ENCODE measurements around the gene KCNB1. TPM values are rescaled to one million over a fixed set of nuclear protein-coding genes. Genes with fewer than 3 reads are reported as not detected.

KCNB1 gene
- total RNA-seq, 1 experiment from 2014 or later = 0.09 TPM

DNA sequence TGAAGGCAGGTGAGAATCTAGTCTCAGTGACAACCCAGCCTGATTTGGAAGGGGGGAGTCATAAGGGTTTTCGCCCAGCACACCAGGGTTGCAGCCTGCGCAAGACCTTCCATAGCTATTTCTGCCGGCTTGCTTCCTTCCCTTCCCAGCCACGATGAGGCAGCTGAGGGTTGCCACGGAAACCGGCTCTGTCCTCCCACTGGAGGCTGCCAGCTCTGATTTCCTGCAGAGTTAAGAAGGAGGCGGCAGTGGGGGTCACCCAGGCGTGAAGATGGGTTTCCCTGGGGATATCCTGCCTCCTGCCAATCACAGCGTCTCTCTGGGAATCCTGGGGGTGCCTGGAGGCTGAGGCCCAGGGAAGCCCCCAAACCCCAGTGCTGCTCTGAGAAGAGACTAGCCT lies 23.1 kb upstream of the KCNB1 start:
- no peaks in the 10 kb centered on the region for H3K4me1 Mint-ChIP-seq (ENCODE audit: low read depth, unreplicated experiment)
- DNase-seq = peak; percentile 43 to 62
- CTCF ChIA-PET = interaction anchor here (0.7 to 2.1 kb wide), 8 partner anchors 10 to 259 kb away, joined by 3 to 19 read pairs (median 4); no protein-coding TSS in a partner anchor
- no peaks in the 10 kb centered on the region for H3K9me3 Mint-ChIP-seq (ENCODE audit: unreplicated experiment)
- POLR2A ChIA-PET = no interaction called here
- H3K36me3 Mint-ChIP-seq (ENCODE audit: insufficient read depth, unreplicated experiment) = no peaks in the 10 kb centered on the region
- no peak overlapping the region for H3K27ac Mint-ChIP-seq (ENCODE audit: unreplicated experiment)
- H3K4me3 Mint-ChIP-seq (ENCODE audit: unreplicated experiment) = no peak overlapping the region
- no peak overlapping the region for H3K4me3 ChIP-seq (ENCODE audit: low read depth, low read length)
- peaks cover 2% of the 10 kb centered on the region for H3K27me3 Mint-ChIP-seq (ENCODE audit: insufficient read depth, unreplicated experiment)
- H3K36me3 ChIP-seq (ENCODE audit: control insufficient read depth, insufficient read depth, low read length) = no peaks in the 10 kb centered on the region
- peaks cover 2% of the 10 kb centered on the region for H3K4me1 ChIP-seq
- no TSS peak for BruUV-seq (replicated peaks)
- intact Hi-C loops (cut with micrococcal nuclease; ENCODE audit: unreplicated experiment) = no loop called here
- H3K27me3 ChIP-seq (replicated peaks; ENCODE audit: control insufficient read depth, insufficient read depth, low read length) = peaks cover 1% of the 10 kb centered on the region; the same call in 1 of the 2 replicates
- H3K9me3 ChIP-seq = no peaks in the 10 kb centered on the region
- TF ChIP-seq, protein P1, sequence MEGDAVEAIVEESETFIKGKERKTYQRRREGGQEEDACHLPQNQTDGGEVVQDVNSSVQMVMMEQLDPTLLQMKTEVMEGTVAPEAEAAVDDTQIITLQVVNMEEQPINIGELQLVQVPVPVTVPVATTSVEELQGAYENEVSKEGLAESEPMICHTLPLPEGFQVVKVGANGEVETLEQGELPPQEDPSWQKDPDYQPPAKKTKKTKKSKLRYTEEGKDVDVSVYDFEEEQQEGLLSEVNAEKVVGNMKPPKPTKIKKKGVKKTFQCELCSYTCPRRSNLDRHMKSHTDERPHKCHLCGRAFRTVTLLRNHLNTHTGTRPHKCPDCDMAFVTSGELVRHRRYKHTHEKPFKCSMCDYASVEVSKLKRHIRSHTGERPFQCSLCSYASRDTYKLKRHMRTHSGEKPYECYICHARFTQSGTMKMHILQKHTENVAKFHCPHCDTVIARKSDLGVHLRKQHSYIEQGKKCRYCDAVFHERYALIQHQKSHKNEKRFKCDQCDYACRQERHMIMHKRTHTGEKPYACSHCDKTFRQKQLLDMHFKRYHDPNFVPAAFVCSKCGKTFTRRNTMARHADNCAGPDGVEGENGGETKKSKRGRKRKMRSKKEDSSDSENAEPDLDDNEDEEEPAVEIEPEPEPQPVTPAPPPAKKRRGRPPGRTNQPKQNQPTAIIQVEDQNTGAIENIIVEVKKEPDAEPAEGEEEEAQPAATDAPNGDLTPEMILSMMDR (IDR thresholded peaks at IDR 0.05; ENCODE audit: insufficient read depth in 1 of 2, low read depth in 1 of 2, low read length in 1 of 2, severe bottlenecking in 1 of 2, unreplicated experiment in 1 of 2) = no peak

DNA sequence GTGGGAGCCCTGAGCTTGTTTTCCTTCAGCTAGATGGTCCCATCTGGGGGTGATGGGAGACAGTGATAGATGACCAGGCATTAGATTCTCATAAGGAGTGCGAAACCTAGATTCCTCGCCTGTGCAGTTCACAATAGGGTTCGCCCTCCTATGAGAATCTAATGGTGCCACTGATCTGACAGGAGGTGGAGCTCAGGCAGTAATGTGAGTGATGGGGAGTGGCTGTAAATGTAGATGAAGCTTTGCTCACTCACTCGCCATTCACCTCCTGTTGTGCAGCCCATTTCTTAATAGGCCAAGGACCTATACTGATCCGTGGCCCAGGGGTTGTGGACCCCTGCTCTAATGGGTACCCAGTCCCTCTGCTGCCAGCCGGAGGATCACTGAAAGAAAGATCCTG lies 20.7 kb upstream of the KCNB1 start:
- H3K36me3 ChIP-seq (ENCODE audit: control insufficient read depth, insufficient read depth, low read length) = no peaks in the 10 kb centered on the region
- Mint-ChIP-seq H3K36me3 (ENCODE audit: insufficient read depth, unreplicated experiment) (no peaks in the 10 kb centered on the region), H3K9me3 (ENCODE audit: unreplicated experiment) (no peaks in the 10 kb centered on the region), H3K27me3 (ENCODE audit: insufficient read depth, unreplicated experiment) (no peaks in the 10 kb centered on the region), H3K27ac (ENCODE audit: unreplicated experiment) (no peak overlapping the region), H3K4me1 (ENCODE audit: low read depth, unreplicated experiment) (no peaks in the 10 kb centered on the region), H3K4me3 (ENCODE audit: unreplicated experiment) (no peak overlapping the region)
- ChIA-PET POLR2A (no interaction called here), CTCF (interaction anchor here (0.6 kb wide), 1 partner anchor 116 kb away, joined by 9 read pairs; no protein-coding TSS in a partner anchor)
- intact Hi-C loops (cut with micrococcal nuclease; ENCODE audit: unreplicated experiment) = no loop called here
- no TSS peak for BruUV-seq (replicated peaks)
- H3K27me3 ChIP-seq (replicated peaks; ENCODE audit: control insufficient read depth, insufficient read depth, low read length) = peaks cover 1% of the 10 kb centered on the region; the same call in 1 of the 2 replicates
- DNase-seq = no peak
- TF ChIP-seq, protein P1 (IDR thresholded peaks at IDR 0.05; ENCODE audit: insufficient read depth in 1 of 2, low read depth in 1 of 2, low read length in 1 of 2, severe bottlenecking in 1 of 2, unreplicated experiment in 1 of 2) = no peak
- H3K9me3 ChIP-seq = no peaks in the 10 kb centered on the region
- no peak overlapping the region for H3K4me3 ChIP-seq (ENCODE audit: low read depth, low read length)
- H3K4me1 ChIP-seq = no peaks in the 10 kb centered on the region

DNA sequence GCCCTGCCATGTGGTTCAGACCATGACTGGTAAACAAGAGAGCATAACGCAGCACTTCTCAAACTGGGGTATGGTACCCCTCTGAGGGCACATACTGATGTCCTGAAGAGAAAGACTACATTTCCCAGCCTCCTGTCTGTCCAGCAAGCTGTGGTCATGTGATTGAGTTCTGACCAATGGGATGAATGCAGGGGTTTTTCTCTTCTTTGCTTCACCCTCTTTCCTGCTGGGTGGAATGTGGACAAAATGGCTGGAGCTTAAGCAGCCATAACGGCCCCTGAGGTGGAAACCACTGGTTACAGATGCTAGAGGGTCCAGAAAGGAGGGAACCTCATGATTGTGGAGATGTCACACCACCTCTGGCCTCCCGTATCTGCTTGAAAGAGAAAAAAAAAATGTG lies 19.4 kb upstream of the KCNB1 start:
- DNase-seq = peak; percentile 70 to 76
- ChIA-PET POLR2A (no interaction called here), CTCF (interaction anchor here (1.2 kb wide), 1 partner anchor 170 kb away, joined by 3 read pairs; no protein-coding TSS in a partner anchor)
- BruUV-seq (replicated peaks) = no TSS peak
- TF ChIP-seq, protein P1 (IDR thresholded peaks at IDR 0.05; ENCODE audit: insufficient read depth in 1 of 2, low read depth in 1 of 2, low read length in 1 of 2, severe bottlenecking in 1 of 2, unreplicated experiment in 1 of 2) = no peak
- no peaks in the 10 kb centered on the region for H3K27me3 Mint-ChIP-seq (ENCODE audit: insufficient read depth, unreplicated experiment)
- Histone ChIP-seq H3K4me3 (ENCODE audit: low read depth, low read length) (no peak overlapping the region), H3K9me3 (no peaks in the 10 kb centered on the region), H3K36me3 (ENCODE audit: control insufficient read depth, insufficient read depth, low read length) (no peaks in the 10 kb centered on the region), H3K4me1 (peaks cover 8% of the 10 kb centered on the region; the same call in 1 of the 2 replicates), H3K27me3 (replicated peaks; ENCODE audit: control insufficient read depth, insufficient read depth, low read length) (peaks cover 1% of the 10 kb centered on the region; the same call in 1 of the 2 replicates)
- no peaks in the 10 kb centered on the region for H3K9me3 Mint-ChIP-seq (ENCODE audit: unreplicated experiment)
- intact Hi-C loops (cut with micrococcal nuclease; ENCODE audit: unreplicated experiment) = no loop called here
- H3K4me1 Mint-ChIP-seq (ENCODE audit: low read depth, unreplicated experiment) = peaks cover 6% of the 10 kb centered on the region
- H3K4me3 Mint-ChIP-seq (ENCODE audit: unreplicated experiment) = no peak overlapping the region
- no peak overlapping the region for H3K27ac Mint-ChIP-seq (ENCODE audit: unreplicated experiment)
- no peaks in the 10 kb centered on the region for H3K36me3 Mint-ChIP-seq (ENCODE audit: insufficient read depth, unreplicated experiment)

Measured in Caco-2 (cell line).